Right kidney (tissue), 1 donor: ENCODE results near the gene ZNF385B.
A peak's percentile ranks its signal among the peaks of the same experiment; 100 is the strongest.

Experiments used
- DNase-seq: peaks from one replicate; pipeline ENCODE4 v3.0.0-alpha.2; 2016

Gene ZNF385B

GRCh38 chr2:179581605-179582004, 279.8 kb downstream of the ZNF385B start:
- no peak for DNase-seq

- DNase-seq = no peak
Observed at GRCh38 chr2:179580378-179581146, 280.9 kb downstream of the ZNF385B start.

GRCh38 chr2:179579800-179580199, 281.6 kb downstream of the ZNF385B start:
- no peak for DNase-seq

- no peak for DNase-seq
Observed at GRCh38 chr2:179578171-179578916, 283.1 kb downstream of the ZNF385B start.

GRCh38 chr2:179574061-179574519, 287.3 kb downstream of the ZNF385B start:
- no peak for DNase-seq

- DNase-seq = no peak
Observed at GRCh38 chr2:179572544-179572943, 288.9 kb downstream of the ZNF385B start.

GRCh38 chr2:179571721-179572120, 289.7 kb downstream of the ZNF385B start:
- DNase-seq = no peak

GRCh38 chr2:179571252-179571651, 290.2 kb downstream of the ZNF385B start:
- DNase-seq = no peak

- DNase-seq = no peak
Observed at GRCh38 chr2:179569831-179570233, 291.6 kb downstream of the ZNF385B start.

GRCh38 chr2:179565807-179566206, 295.6 kb downstream of the ZNF385B start:
- no peak for DNase-seq

GRCh38 chr2:179562330-179562885, 299.0 kb downstream of the ZNF385B start:
- DNase-seq = no peak

GRCh38 chr2:179561702-179562101, 299.7 kb downstream of the ZNF385B start:
- DNase-seq = no peak

- no peak for DNase-seq
Observed at GRCh38 chr2:179560257-179560735, 301.1 kb downstream of the ZNF385B start.

GRCh38 chr2:179559108-179559806, 302.2 kb downstream of the ZNF385B start:
- DNase-seq = no peak

GRCh38 chr2:179558010-179558934, 303.1 kb downstream of the ZNF385B start:
- peak; percentile 35 for DNase-seq

- no peak for DNase-seq
Observed at GRCh38 chr2:179556425-179556824, 305.0 kb downstream of the ZNF385B start.

- no peak for DNase-seq
Observed at GRCh38 chr2:179555691-179556283, 305.6 kb downstream of the ZNF385B start.

- no peak for DNase-seq
Observed at GRCh38 chr2:179554639-179555386, 306.6 kb downstream of the ZNF385B start.

- DNase-seq = no peak
Observed at GRCh38 chr2:179553382-179553781, 308.0 kb downstream of the ZNF385B start.

GRCh38 chr2:179551539-179552045, 309.8 kb downstream of the ZNF385B start:
- DNase-seq = no peak
